B cell (primary cell): Measurements from ENCODE around the gene ZNF804B. TPM values are rescaled to one million over a fixed set of nuclear protein-coding genes. Genes with fewer than 3 reads are reported as not detected.

Experiments
- ATAC-seq: fragments of 200-7000 bp; cut with Tn5 transposase; one replicate; pipeline ENCODE4 v1.10.0; 2021; ENCODE audit warnings: low read depth, mild to moderate bottlenecking, moderate number of reproducible peaks, moderate library complexity
- CTCF ChIA-PET: fragments of 350-600 bp; sonication (Branson Sonifier 250); formaldehyde crosslinking; loops from one replicate; lab custom pipeline; 2021; ENCODE audit warnings: antibody characterized with exemption, inconsistent platforms; lab: Charles Lee
- POLR2A ChIA-PET: fragments of 350-600 bp; sonication (Branson Sonifier 250); formaldehyde crosslinking; loops from one replicate; lab custom pipeline; 2021; ENCODE audit warnings: antibody characterized with exemption; lab: Charles Lee
- DNase-seq: peaks from one replicate; pipeline ENCODE4 v3.0.0; 2013
- H2AFZ ChIP-seq: 2 replicates; pipeline ENCODE4 v1.6.1; 2012; ENCODE audit warnings: mild to moderate bottlenecking, low read depth, low read length; ENCODE audit not compliant: insufficient read depth, poor library complexity, severe bottlenecking
- H3K27ac ChIP-seq, 2 donors: 1 replicate in 1 of 2; 2 replicates in 1 of 2; pipeline ENCODE4 v1.5.1; 2012 to 2013; ENCODE audit warnings: low read length in 2 of 2, mild to moderate bottlenecking in 2 of 2, moderate library complexity in 1 of 2
- H3K27me3 ChIP-seq, 4 experiments: fragments of 200-600 bp in 1 of 4; sonication (generic) in 1 of 4; replicated peaks in 1 of 4; 1 replicate in 2 of 4; 2 replicates in 2 of 4; pipeline versions ENCODE4 v1.6.1 to v1.7.0; 2013 to 2016; ENCODE audit warnings: low read length in 3 of 4, mild to moderate bottlenecking in 2 of 4, mixed read lengths in 1 of 4, moderate library complexity in 1 of 4; ENCODE audit not compliant: insufficient read depth in 4 of 4, control insufficient read depth in 3 of 4; ENCODE audit errors: control extremely low read depth in 1 of 4
- H3K36me3 ChIP-seq, 2 experiments: replicated peaks in 1 of 2; 1 replicate in 1 of 2; 2 replicates in 1 of 2; pipeline versions ENCODE4 v1.6.1 to v1.7.1; 2013; ENCODE audit warnings: low read length in 1 of 2; ENCODE audit not compliant: insufficient read depth in 2 of 2, control insufficient read depth in 1 of 2; ENCODE audit errors: control extremely low read depth in 1 of 2, extremely low read depth in 1 of 2
- H3K4me1 ChIP-seq, 2 donors: fragments of 200-600 bp in 1 of 2; sonication (generic) in 1 of 2; 1 replicate in 1 of 2; 2 replicates in 1 of 2; pipeline versions ENCODE4 v1.5.1 to v1.6.1; 2013 to 2017; ENCODE audit warnings: low read length in 2 of 2; ENCODE audit not compliant: control insufficient read depth in 2 of 2, insufficient read depth in 2 of 2
- H3K4me2 ChIP-seq: replicated peaks from 2 replicates; pipeline ENCODE3; 2012; ENCODE audit warnings: mild to moderate bottlenecking, low read depth, low read length; ENCODE audit not compliant: poor library complexity, severe bottlenecking
- H3K4me3 ChIP-seq, 5 experiments: fragments of 200-600 bp in 1 of 5; sonication (generic) in 1 of 5; 1 replicate in 3 of 5; 2 replicates in 2 of 5; pipeline versions ENCODE4 v1.5.1 to v1.7.0; 2011 to 2016; ENCODE audit warnings: low read length in 4 of 5, mild to moderate bottlenecking in 4 of 5, low read depth in 2 of 5, control low read depth in 1 of 5, moderate library complexity in 1 of 5; ENCODE audit not compliant: insufficient read depth in 1 of 5; ENCODE audit errors: control extremely low read depth in 1 of 5, extremely low read depth in 1 of 5
- H3K79me2 ChIP-seq: fragments of 200-600 bp; sonication (generic); one replicate; pipeline ENCODE4 v1.6.0; 2016; ENCODE audit warnings: low read length; ENCODE audit not compliant: control insufficient read depth, insufficient read depth
- H3K9ac ChIP-seq: fragments of 200-600 bp; sonication (generic); 2 replicates; pipeline ENCODE4 v1.6.1; 2017; ENCODE audit warnings: mild to moderate bottlenecking, low read length, moderate library complexity
- H3K9me3 ChIP-seq, 3 donors: one replicate each; pipeline versions ENCODE4 v1.6.1 to v1.7.1; 2013; ENCODE audit warnings: low read length in 2 of 3; ENCODE audit not compliant: control insufficient read depth in 2 of 3, insufficient read depth in 1 of 3; ENCODE audit errors: control extremely low read depth in 1 of 3
- H4K20me1 ChIP-seq: 2 replicates; pipeline ENCODE4 v1.6.0; 2012; ENCODE audit warnings: mild to moderate bottlenecking, low read length; ENCODE audit not compliant: insufficient read depth, control insufficient read depth, poor library complexity, severe bottlenecking
- H3K27ac Mint-ChIP-seq: one replicate; pipeline ENCODE4 v1.8.0; 2021; ENCODE audit warnings: mixed read lengths
- H3K27me3 Mint-ChIP-seq: one replicate; pipeline ENCODE4 v1.8.0; 2021; ENCODE audit warnings: mixed read lengths
- H3K4me1 Mint-ChIP-seq: one replicate; pipeline ENCODE4 v1.8.0; 2021; ENCODE audit warnings: mixed read lengths
- H3K4me3 Mint-ChIP-seq: one replicate; pipeline ENCODE4 v1.8.0; 2021; ENCODE audit warnings: mixed read lengths
- H3K9me3 Mint-ChIP-seq: one replicate; pipeline ENCODE4 v1.8.0; 2022; ENCODE audit warnings: mixed read lengths; ENCODE audit not compliant: insufficient read depth
- CTCF ChIP-seq: fragments of 200-600 bp; IDR thresholded peaks from one replicate; pipeline ENCODE4 v1.8.0; 2022; ENCODE audit warnings: antibody characterized with exemption, mild to moderate bottlenecking
- EZH2 ChIP-seq: IDR thresholded peaks from 2 replicates; pipeline ENCODE4 v1.6.1; 2012; ENCODE audit warnings: borderline replicate concordance, low read depth, mild to moderate bottlenecking, moderate library complexity, low read length; ENCODE audit not compliant: insufficient read depth, poor library complexity, severe bottlenecking
- WGBS: methylation state at CpG from one replicate; pipeline ENCODE4 v1.1.5; 2013; ENCODE audit warnings: missing lambda C conversion rate; ENCODE audit not compliant: insufficient coverage; 5-methylcytosine and 5-hydroxymethylcytosine counted together
- intact Hi-C: fragments of 100-400 bp; cut with micrococcal nuclease; formaldehyde crosslinking; loops from one replicate; pipeline ENCODE4 v1.10.0; 2022
- polyA plus RNA-seq: library from polyadenylated mRNA; depleted of rRNA; stranded (reverse); fragments of >200 nt; gene quantifications from 2 replicates; pipeline ENCODE4 v1.2.3, GENCODE V29; 2012
- total RNA-seq, 2 donors: library from RNA; stranded (reverse); fragments of 120-200 nt in 1 of 2; gene quantifications; 1 replicate in 1 of 2; 2 replicates in 1 of 2; pipeline versions ENCODE4 v1.2.3 to v1.2.4, GENCODE V29; 2013 to 2022

The ZNF804B gene
- total and polyA plus RNA-seq, 2 donors (not counting 1 experiment from before 2014, with no cell fraction given), result not detected

DNA sequence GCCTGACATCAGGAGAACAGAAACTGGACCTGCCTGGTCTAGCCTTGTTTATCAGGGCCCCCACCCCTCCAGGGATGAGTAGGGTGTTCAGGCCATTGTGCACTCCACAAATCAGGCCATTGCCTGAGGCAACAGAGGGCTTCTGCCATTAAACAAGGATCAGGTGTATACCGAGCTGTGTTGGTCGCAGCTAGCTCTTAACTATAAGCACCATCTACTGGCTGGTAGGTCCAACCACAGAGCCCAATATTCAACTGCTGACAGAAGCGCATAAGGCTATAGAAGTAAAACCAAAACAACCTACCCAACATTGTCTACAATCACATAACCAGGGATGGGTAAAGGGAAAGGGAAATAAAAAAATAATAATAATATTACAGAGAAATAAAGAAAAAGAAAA lies 487.7 kb downstream of the ZNF804B start:
- H3K9me3 Mint-ChIP-seq, result peaks cover 8% of the 10 kb centered on the region
- H3K27me3 Mint-ChIP-seq, result no peaks in the 10 kb centered on the region
- Histone ChIP-seq H3K27me3 (no peaks in the 10 kb centered on the region), H3K79me2 (no peaks in the 10 kb centered on the region), H3K36me3 (no peaks in the 10 kb centered on the region), H3K4me1 (no peaks in the 10 kb centered on the region), H4K20me1 (no peaks in the 10 kb centered on the region), H3K9me3 (peaks cover 0 to 13% (median 0%) of the 10 kb centered on the region in 3 donors), H3K4me2 (no peak overlapping the region), H2AFZ (no peak overlapping the region), H3K27ac (no peak overlapping the region), H3K9ac (no peak overlapping the region), H3K4me3 (no peak overlapping the region)
- CTCF ChIA-PET, result no interaction called here
- H3K27ac Mint-ChIP-seq, result no peak overlapping the region
- no peaks in the 10 kb centered on the region for H3K4me1 Mint-ChIP-seq
- ATAC-seq (no peak), DNase-seq (no peak)
- POLR2A ChIA-PET, result no interaction called here
- no peak overlapping the region for H3K4me3 Mint-ChIP-seq
- intact Hi-C loops, result no loop called here
- 79% methylated on average over 2 of the region's 3 CpGs for WGBS
- TF ChIP-seq EZH2 (no peak), CTCF (no peak)

DNA sequence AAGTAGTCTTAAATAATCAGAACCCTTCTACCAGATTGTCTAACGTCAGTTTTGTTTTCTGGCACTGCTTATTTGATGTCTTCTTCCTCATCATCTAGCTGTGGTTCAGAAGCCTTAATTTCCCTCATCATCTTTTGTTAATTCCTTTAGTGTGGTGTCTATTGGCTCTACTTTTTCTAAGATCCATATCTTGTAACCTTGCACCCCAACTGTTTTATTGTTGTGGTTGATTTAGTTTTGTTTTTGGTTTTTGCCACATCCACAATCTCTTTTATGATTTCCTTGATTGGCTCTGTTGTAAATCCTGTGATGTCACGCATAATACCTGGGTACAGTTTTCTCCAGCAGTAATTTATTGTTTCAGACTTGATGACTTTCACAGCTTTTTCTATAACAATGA lies 499.6 kb downstream of the ZNF804B start:
- Histone ChIP-seq H3K4me2 (no peak overlapping the region), H3K4me3 (no peak overlapping the region), H3K27me3 (no peaks in the 10 kb centered on the region), H2AFZ (no peak overlapping the region), H3K9ac (no peak overlapping the region), H3K27ac (no peak overlapping the region), H3K9me3 (peaks cover 0 to 3% (median 0%) of the 10 kb centered on the region in 3 donors), H3K4me1 (no peaks in the 10 kb centered on the region), H4K20me1 (no peaks in the 10 kb centered on the region), H3K36me3 (no peaks in the 10 kb centered on the region), H3K79me2 (no peaks in the 10 kb centered on the region)
- CTCF ChIA-PET, result no interaction called here
- H3K9me3 Mint-ChIP-seq, result no peaks in the 10 kb centered on the region
- intact Hi-C loops, result no loop called here
- no peak for DNase-seq
- no peak overlapping the region for H3K4me3 Mint-ChIP-seq
- H3K27me3 Mint-ChIP-seq, result no peaks in the 10 kb centered on the region
- POLR2A ChIA-PET, result no interaction called here
- ATAC-seq, result no peak
- no CpG with 5 or more reads among the region's 2 CpGs for WGBS
- TF ChIP-seq CTCF, result no peak
- TF ChIP-seq EZH2, result no peak
- no peak overlapping the region for H3K27ac Mint-ChIP-seq
- H3K4me1 Mint-ChIP-seq, result no peaks in the 10 kb centered on the region
